ENCODE data around the gene TLDC2. TPM values are rescaled to one million over a fixed set of nuclear protein-coding genes. Genes with fewer than 3 reads are reported as not detected.
"Not testable (repeated sequence)": the region's sequence is repeated elsewhere in the genome, so short reads cannot be mapped to it uniquely, and the experiment has no call there.

The TLDC2 gene
- total RNA-seq, 1 experiment from 2014 or later: not detected

GRCh38 chr20:36932476-36933426, 56.8 kb downstream of the TLDC2 start:
- ChIA-PET CTCF (no interaction called here), POLR2A (interaction anchor here (0.6 kb wide), 1 partner anchor 20 kb away, joined by 3 read pairs; no protein-coding TSS in a partner anchor)
- H3K27ac Mint-ChIP-seq (ENCODE audit: low read depth, unreplicated experiment): no peak overlapping the region
- no peak overlapping the region for H3K4me3 Mint-ChIP-seq (ENCODE audit: unreplicated experiment)
- H3K36me3 Mint-ChIP-seq (ENCODE audit: insufficient read depth, unreplicated experiment): peaks cover 8% of the 10 kb centered on the region
- DNase-seq (ENCODE audit: unreplicated experiment): no peak
- BruUV-seq (replicated peaks): no TSS peak
- H3K4me1 Mint-ChIP-seq (ENCODE audit: insufficient read depth, unreplicated experiment): no peaks in the 10 kb centered on the region
- no peaks in the 10 kb centered on the region for H3K9me3 Mint-ChIP-seq (ENCODE audit: unreplicated experiment)
- no peaks in the 10 kb centered on the region for H3K27me3 Mint-ChIP-seq (ENCODE audit: insufficient read depth, unreplicated experiment)
- TF ChIP-seq CTCF (IDR thresholded peaks at IDR 0.05; ENCODE audit: unreplicated experiment): no peak
- intact Hi-C loops (cut with micrococcal nuclease): no loop called here

GRCh38 chr20:36933571-36933970, 57.6 kb downstream of the TLDC2 start:
- H3K9me3 Mint-ChIP-seq (ENCODE audit: unreplicated experiment); intact Hi-C loops (cut with micrococcal nuclease); H3K27me3 Mint-ChIP-seq (ENCODE audit: insufficient read depth, unreplicated experiment); BruUV-seq (replicated peaks); DNase-seq (ENCODE audit: unreplicated experiment); H3K36me3 Mint-ChIP-seq (ENCODE audit: insufficient read depth, unreplicated experiment); CTCF ChIA-PET; H3K4me3 Mint-ChIP-seq (ENCODE audit: unreplicated experiment); H3K27ac Mint-ChIP-seq (ENCODE audit: low read depth, unreplicated experiment); H3K4me1 Mint-ChIP-seq (ENCODE audit: insufficient read depth, unreplicated experiment): not testable (repeated sequence)
- POLR2A ChIA-PET: interaction anchor here (0.6 kb wide), 2 partner anchors 21 to 1344 kb away, joined by 3 read pairs; no protein-coding TSS in a partner anchor

GRCh38 chr20:36936341-36936740, 60.4 kb downstream of the TLDC2 start:
- intact Hi-C loops (cut with micrococcal nuclease): no loop called here
- TF ChIP-seq CTCF (IDR thresholded peaks at IDR 0.05; ENCODE audit: unreplicated experiment): no peak
- DNase-seq (ENCODE audit: unreplicated experiment): no peak
- BruUV-seq (replicated peaks): no TSS peak
- ChIA-PET POLR2A (interaction anchor here (0.6 to 0.9 kb wide), 2 partner anchors 11 to 108 kb away, joined by 3 to 4 read pairs; no protein-coding TSS in a partner anchor), CTCF (interaction anchor here (0.6 to 1.5 kb wide), 2 partner anchors 17 to 173 kb away, joined by 3 to 4 read pairs; no protein-coding TSS in a partner anchor)
- no peaks in the 10 kb centered on the region for H3K27me3 Mint-ChIP-seq (ENCODE audit: insufficient read depth, unreplicated experiment)
- no peaks in the 10 kb centered on the region for H3K9me3 Mint-ChIP-seq (ENCODE audit: unreplicated experiment)
- H3K27ac Mint-ChIP-seq (ENCODE audit: low read depth, unreplicated experiment): no peak overlapping the region
- no peak overlapping the region for H3K4me3 Mint-ChIP-seq (ENCODE audit: unreplicated experiment)
- no peaks in the 10 kb centered on the region for H3K36me3 Mint-ChIP-seq (ENCODE audit: insufficient read depth, unreplicated experiment)
- no peaks in the 10 kb centered on the region for H3K4me1 Mint-ChIP-seq (ENCODE audit: insufficient read depth, unreplicated experiment)

GRCh38 chr20:36936761-36937401, 60.9 kb downstream of the TLDC2 start:
- intact Hi-C loops (cut with micrococcal nuclease); H3K4me3 Mint-ChIP-seq (ENCODE audit: unreplicated experiment); DNase-seq (ENCODE audit: unreplicated experiment); H3K4me1 Mint-ChIP-seq (ENCODE audit: insufficient read depth, unreplicated experiment); H3K36me3 Mint-ChIP-seq (ENCODE audit: insufficient read depth, unreplicated experiment); H3K9me3 Mint-ChIP-seq (ENCODE audit: unreplicated experiment); H3K27ac Mint-ChIP-seq (ENCODE audit: low read depth, unreplicated experiment); BruUV-seq (replicated peaks); H3K27me3 Mint-ChIP-seq (ENCODE audit: insufficient read depth, unreplicated experiment): not testable (repeated sequence)
- ChIA-PET POLR2A (interaction anchor here (0.7 to 0.9 kb wide), 2 partner anchors 11 to 40 kb away, joined by 4 read pairs; no protein-coding TSS in a partner anchor), CTCF (interaction anchor here (0.6 to 1.5 kb wide), 3 partner anchors 17 to 173 kb away, joined by 3 to 4 read pairs (median 3); no protein-coding TSS in a partner anchor)
